Endothelial cell (in vitro differentiated cells): Measurements from ENCODE around the gene NES. TPM values are rescaled to one million over a fixed set of nuclear protein-coding genes. Genes with fewer than 3 reads are reported as not detected.

Source experiments
- DNase-seq: peaks from one replicate; pipeline ENCODE4 v3.0.0; 2021; ENCODE audit warnings: low spot score
- H3K27ac Mint-ChIP-seq: one replicate; pipeline ENCODE4 v1.8.0; 2021; ENCODE audit warnings: mixed read lengths, inconsistent platforms; ENCODE audit not compliant: unreplicated experiment
- H3K27me3 Mint-ChIP-seq: one replicate; pipeline ENCODE4 v1.8.0; 2021; ENCODE audit warnings: mild to moderate bottlenecking, moderate library complexity, mixed read lengths, inconsistent platforms; ENCODE audit not compliant: unreplicated experiment
- H3K36me3 Mint-ChIP-seq: one replicate; pipeline ENCODE4 v1.8.0; 2021; ENCODE audit warnings: mild to moderate bottlenecking, low read depth, mixed read lengths, inconsistent platforms; ENCODE audit not compliant: unreplicated experiment
- H3K4me1 Mint-ChIP-seq: one replicate; pipeline ENCODE4 v1.8.0; 2021; ENCODE audit warnings: mild to moderate bottlenecking, mixed read lengths, inconsistent platforms; ENCODE audit not compliant: unreplicated experiment
- H3K4me3 Mint-ChIP-seq: one replicate; pipeline ENCODE4 v1.8.0; 2021; ENCODE audit warnings: mild to moderate bottlenecking, mixed read lengths, inconsistent platforms; ENCODE audit not compliant: unreplicated experiment
- H3K9me3 Mint-ChIP-seq: one replicate; pipeline ENCODE4 v1.8.0; 2021; ENCODE audit warnings: mixed read lengths, inconsistent platforms; ENCODE audit not compliant: unreplicated experiment
- total RNA-seq: library from RNA; stranded (reverse); fragmentation: NEBNext Ultra II Directional; extraction: Animal tissue kit (Norgen Biotek cat#: 25700); gene quantifications from one replicate; pipeline ENCODE4 v1.2.1, GENCODE V29; 2021; ENCODE audit not compliant: unreplicated experiment
- TF ChIP-seq, protein P1 (sequence below): fragments of 200-600 bp; sonication (generic); IDR thresholded peaks from one replicate; pipeline ENCODE4 v1.5.0; 2021; ENCODE audit warnings: antibody characterized with exemption; ENCODE audit not compliant: unreplicated experiment

The NES gene
- total RNA-seq, 1 donor from 2014 or later: 111 TPM

DNA sequence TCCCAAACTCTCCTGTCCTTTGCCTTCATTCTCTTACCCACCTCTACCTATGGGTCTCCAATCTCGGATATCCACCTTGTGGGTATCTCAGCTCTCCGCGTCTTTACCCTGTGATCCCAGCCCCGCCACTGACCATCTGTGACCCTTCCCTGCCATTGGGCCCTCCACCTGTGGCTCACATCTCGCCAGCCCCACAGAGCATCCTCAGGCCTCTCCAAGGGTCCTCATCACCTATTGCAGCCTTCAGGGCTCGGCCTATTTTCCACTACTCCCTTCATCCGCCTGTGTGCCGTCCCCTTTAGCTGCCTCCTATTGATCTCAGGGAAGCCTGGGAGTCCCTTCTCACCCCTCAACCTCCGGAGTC is 24.2 kb downstream of the NES start:
- TF ChIP-seq, protein P1, sequence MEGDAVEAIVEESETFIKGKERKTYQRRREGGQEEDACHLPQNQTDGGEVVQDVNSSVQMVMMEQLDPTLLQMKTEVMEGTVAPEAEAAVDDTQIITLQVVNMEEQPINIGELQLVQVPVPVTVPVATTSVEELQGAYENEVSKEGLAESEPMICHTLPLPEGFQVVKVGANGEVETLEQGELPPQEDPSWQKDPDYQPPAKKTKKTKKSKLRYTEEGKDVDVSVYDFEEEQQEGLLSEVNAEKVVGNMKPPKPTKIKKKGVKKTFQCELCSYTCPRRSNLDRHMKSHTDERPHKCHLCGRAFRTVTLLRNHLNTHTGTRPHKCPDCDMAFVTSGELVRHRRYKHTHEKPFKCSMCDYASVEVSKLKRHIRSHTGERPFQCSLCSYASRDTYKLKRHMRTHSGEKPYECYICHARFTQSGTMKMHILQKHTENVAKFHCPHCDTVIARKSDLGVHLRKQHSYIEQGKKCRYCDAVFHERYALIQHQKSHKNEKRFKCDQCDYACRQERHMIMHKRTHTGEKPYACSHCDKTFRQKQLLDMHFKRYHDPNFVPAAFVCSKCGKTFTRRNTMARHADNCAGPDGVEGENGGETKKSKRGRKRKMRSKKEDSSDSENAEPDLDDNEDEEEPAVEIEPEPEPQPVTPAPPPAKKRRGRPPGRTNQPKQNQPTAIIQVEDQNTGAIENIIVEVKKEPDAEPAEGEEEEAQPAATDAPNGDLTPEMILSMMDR: no peak
- H3K4me1 Mint-ChIP-seq: peaks cover 8% of the 10 kb centered on the region
- peak overlapping the region; percentile 26 for H3K4me3 Mint-ChIP-seq
- peaks cover 19% of the 10 kb centered on the region for H3K27me3 Mint-ChIP-seq
- peaks cover 13% of the 10 kb centered on the region for H3K36me3 Mint-ChIP-seq
- H3K9me3 Mint-ChIP-seq: no peaks in the 10 kb centered on the region
- no peak for DNase-seq
- H3K27ac Mint-ChIP-seq: peak overlapping the region; percentile 3

DNA sequence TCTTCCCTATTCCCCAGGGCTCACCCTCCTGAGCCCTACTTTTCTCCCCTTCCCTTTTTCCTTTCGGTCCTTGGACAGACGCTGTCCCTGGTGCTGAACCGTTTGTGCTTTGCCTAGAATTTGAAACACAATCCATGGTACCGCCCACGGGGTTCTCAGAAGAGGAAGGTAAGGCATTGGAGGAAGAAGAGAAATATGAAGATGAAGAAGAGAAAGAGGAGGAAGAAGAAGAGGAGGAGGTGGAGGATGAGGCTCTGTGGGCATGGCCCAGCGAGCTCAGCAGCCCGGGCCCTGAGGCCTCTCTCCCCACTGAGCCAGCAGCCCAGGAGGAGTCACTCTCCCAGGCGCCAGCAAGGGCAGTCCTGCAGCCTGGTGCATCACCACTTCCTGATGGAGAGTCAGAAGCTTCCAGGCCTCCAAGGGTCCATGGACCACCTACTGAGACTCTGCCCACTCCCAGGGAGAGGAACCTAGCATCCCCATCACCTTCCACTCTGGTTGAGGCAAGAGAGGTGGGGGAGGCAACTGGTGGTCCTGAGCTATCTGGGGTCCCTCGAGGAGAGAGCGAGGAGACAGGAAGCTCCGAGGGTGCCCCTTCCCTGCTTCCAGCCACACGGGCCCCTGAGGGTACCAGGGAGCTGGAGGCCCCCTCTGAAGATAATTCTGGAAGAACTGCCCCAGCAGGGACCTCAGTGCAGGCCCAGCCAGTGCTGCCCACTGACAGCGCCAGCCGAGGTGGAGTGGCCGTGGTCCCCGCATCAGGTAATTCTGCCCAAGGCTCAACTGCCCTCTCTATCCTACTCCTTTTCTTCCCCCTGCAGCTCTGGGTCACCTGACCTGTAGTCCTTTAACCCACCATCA is 24.8 kb downstream of the NES start:
- H3K27me3 Mint-ChIP-seq: peaks cover 19% of the 10 kb centered on the region

DNA sequence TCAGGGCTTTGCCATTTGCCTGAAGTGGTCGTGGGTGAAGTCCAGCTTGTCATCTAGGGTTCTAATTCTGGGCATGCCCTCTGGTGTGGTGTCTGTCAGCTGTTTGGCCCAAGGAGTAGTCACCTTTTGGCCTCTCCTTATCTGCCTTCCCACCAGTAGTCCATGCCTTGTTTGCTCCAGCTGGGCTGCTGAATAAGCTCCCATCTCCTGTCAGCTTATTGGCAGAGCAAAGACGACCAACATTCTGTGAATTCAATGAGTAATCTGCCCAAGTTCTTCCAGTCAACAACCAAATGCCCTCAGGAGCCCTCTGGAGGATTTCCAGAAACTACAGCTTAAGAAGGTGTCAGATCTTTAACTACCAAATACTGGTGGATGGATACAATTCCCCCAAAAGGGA is 28.3 kb downstream of the NES start:
- TF ChIP-seq, protein P1: no peak
- Mint-ChIP-seq H3K4me1 (peaks cover 9% of the 10 kb centered on the region), H3K36me3 (peaks cover 22% of the 10 kb centered on the region), H3K27ac (no peak overlapping the region), H3K27me3 (peaks cover 16% of the 10 kb centered on the region), H3K9me3 (peaks cover 5% of the 10 kb centered on the region), H3K4me3 (no peak overlapping the region)
- DNase-seq: no peak

More for the DNA sequence above, 24.8 kb downstream of the NES start:
- no peak overlapping the region for H3K27ac Mint-ChIP-seq
- DNase-seq: peak; percentile 61
- peaks cover 13% of the 10 kb centered on the region for H3K36me3 Mint-ChIP-seq
- H3K4me1 Mint-ChIP-seq: peaks cover 7% of the 10 kb centered on the region
- peak overlapping the region; percentile 26 for H3K4me3 Mint-ChIP-seq
- TF ChIP-seq, protein P1: no peak
- H3K9me3 Mint-ChIP-seq: no peaks in the 10 kb centered on the region

DNA sequence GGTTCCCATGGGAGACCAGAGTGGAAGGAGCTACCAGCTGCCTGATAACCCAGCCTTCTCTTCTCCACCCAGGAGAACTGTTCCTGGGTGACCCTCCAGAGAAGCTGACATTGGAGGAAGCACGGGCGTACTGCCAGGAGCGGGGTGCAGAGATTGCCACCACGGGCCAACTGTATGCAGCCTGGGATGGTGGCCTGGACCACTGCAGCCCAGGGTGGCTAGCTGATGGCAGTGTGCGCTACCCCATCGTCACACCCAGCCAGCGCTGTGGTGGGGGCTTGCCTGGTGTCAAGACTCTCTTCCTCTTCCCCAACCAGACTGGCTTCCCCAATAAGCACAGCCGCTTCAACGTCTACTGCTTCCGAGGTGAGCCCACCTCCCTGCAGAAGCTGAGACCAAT is 28.7 kb downstream of the NES start:
- no peak overlapping the region for H3K4me3 Mint-ChIP-seq
- TF ChIP-seq, protein P1: no peak
- H3K9me3 Mint-ChIP-seq: peaks cover 5% of the 10 kb centered on the region
- no peak for DNase-seq
- no peak overlapping the region for H3K27ac Mint-ChIP-seq
- peaks cover 16% of the 10 kb centered on the region for H3K27me3 Mint-ChIP-seq
- peaks cover 7% of the 10 kb centered on the region for H3K4me1 Mint-ChIP-seq
- peaks cover 22% of the 10 kb centered on the region for H3K36me3 Mint-ChIP-seq

DNA sequence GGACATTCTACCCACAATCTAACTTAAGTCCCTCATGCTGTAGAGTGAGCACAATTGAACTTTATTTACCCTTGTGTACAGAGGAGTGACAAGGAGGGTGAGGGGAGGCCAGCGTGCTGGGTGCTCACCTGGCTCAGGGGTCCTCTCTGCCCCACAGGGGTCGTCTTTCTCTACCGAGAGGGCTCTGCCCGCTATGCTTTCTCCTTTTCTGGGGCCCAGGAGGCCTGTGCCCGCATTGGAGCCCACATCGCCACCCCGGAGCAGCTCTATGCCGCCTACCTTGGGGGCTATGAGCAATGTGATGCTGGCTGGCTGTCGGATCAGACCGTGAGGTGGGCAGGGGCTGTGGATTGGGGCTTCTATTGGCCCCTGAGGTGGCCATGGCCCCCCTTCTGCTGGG is 29.9 kb downstream of the NES start:
- TF ChIP-seq, protein P1: no peak
- H3K27ac Mint-ChIP-seq: no peak overlapping the region
- H3K36me3 Mint-ChIP-seq: peaks cover 18% of the 10 kb centered on the region
- H3K4me3 Mint-ChIP-seq: no peak overlapping the region
- peaks cover 5% of the 10 kb centered on the region for H3K9me3 Mint-ChIP-seq
- DNase-seq: no peak
- H3K4me1 Mint-ChIP-seq: peaks cover 11% of the 10 kb centered on the region
- peaks cover 16% of the 10 kb centered on the region for H3K27me3 Mint-ChIP-seq
